K562 (cell line): ENCODE measurements around the gene BPTF. TPM values are rescaled to one million over a fixed set of nuclear protein-coding genes. Genes with fewer than 3 reads are reported as not detected.

Source experiments
- ATAC-seq: fragments of 200-7000 bp; cut with Tn5 transposase; 3 replicates; pipeline ENCODE4 v1.9.1; 2020; ENCODE audit warnings: moderate library complexity
- BruUV-seq: library from RNA; stranded (reverse); fragments of 400-500 nt; replicated peaks from 2 replicates; lab custom pipeline; 2021; lab: Mats Ljungman, UMichigan
- CTCF ChIA-PET: fragments of 300-600 bp; formaldehyde crosslinking; extraction: SDS; loops from one replicate; lab custom pipeline; 2021; ENCODE audit warnings: low intra/inter-chr PET ratio; lab: Yijun Ruan, JAX
- POLR2A ChIA-PET: fragments of 300-600, 350-650 bp; sonication (Branson Sonifier 250); formaldehyde crosslinking; extraction: SDS; loops from one replicate; lab custom pipeline; 2021; ENCODE audit warnings: antibody characterized with exemption, inconsistent platforms; lab: Yijun Ruan, JAX
- DNase-seq, 4 experiments: peaks; one replicate each; pipeline versions ENCODE4 v3.0.0 to v3.0.0-alpha.2; 2011 to 2018; ENCODE audit warnings: low spot score in 3 of 4, mixed read lengths in 3 of 4; ENCODE audit errors: extremely low read depth in 1 of 4
- FAIRE-seq: peaks from 2 replicates; lab custom pipeline; 2011; peaks lifted over from hg19 to GRCh38; lab: Jason Lieb, UNC
- H2AFZ ChIP-seq: 2 replicates; pipeline ENCODE4 v1.6.0; 2011; ENCODE audit warnings: low read depth, low read length, control low read depth, inconsistent platforms
- H3K27ac ChIP-seq: fragments of 200-600 bp; 3 replicates; pipeline ENCODE4 v1.8.0; 2011; ENCODE audit warnings: low read depth, mild to moderate bottlenecking, control low read depth, inconsistent platforms, low read length, moderate library complexity, mixed read lengths; ENCODE audit errors: extremely low read depth
- H3K27me3 ChIP-seq, 2 experiments: fragments of 300-600 bp in 1 of 2; 2 replicates in 1 of 2; 3 replicates in 1 of 2; pipeline versions ENCODE4 v1.6.0 to v1.8.0; 2011; ENCODE audit warnings: inconsistent platforms in 2 of 2, low read length in 2 of 2, mild to moderate bottlenecking in 1 of 2, mixed read lengths in 1 of 2, moderate library complexity in 1 of 2; ENCODE audit not compliant: control insufficient read depth in 2 of 2, insufficient read depth in 2 of 2
- H3K36me3 ChIP-seq: fragments of 300-600 bp; 3 replicates; pipeline ENCODE4 v1.8.0; 2011; ENCODE audit warnings: mild to moderate bottlenecking, low read length, inconsistent platforms; ENCODE audit not compliant: control insufficient read depth, insufficient read depth
- H3K4me1 ChIP-seq, 2 experiments: fragments of 200-600 bp in 1 of 2; replicated peaks in 1 of 2; 2 replicates in 1 of 2; 3 replicates in 1 of 2; pipeline versions ENCODE4 v1.5.1 to v1.8.0; 2011; ENCODE audit warnings: inconsistent platforms in 2 of 2, low read length in 2 of 2, mild to moderate bottlenecking in 1 of 2, mixed read lengths in 1 of 2, moderate library complexity in 1 of 2; ENCODE audit not compliant: control insufficient read depth in 2 of 2, insufficient read depth in 2 of 2
- H3K4me2 ChIP-seq: 2 replicates; pipeline ENCODE4 v1.6.1; 2011; ENCODE audit warnings: low read length, control low read depth, inconsistent platforms, mixed read lengths; ENCODE audit not compliant: insufficient read depth
- H3K4me3 ChIP-seq: fragments of 200-600 bp; sonication (generic), shearing (Covaris generic); 2 replicates; pipeline ENCODE4 v1.5.1; 2016; ENCODE audit warnings: control low read depth, inconsistent platforms
- H3K79me2 ChIP-seq: fragments of 200-600 bp; 3 replicates; pipeline ENCODE4 v1.8.0; 2011; ENCODE audit warnings: low read length, inconsistent platforms; ENCODE audit not compliant: control insufficient read depth, insufficient read depth
- H3K9ac ChIP-seq, 2 experiments: 2 replicates each; pipeline versions ENCODE4 v1.6.0 to v1.6.1; 2011; ENCODE audit warnings: low read depth in 2 of 2, low read length in 2 of 2, control low read depth in 1 of 2, inconsistent platforms in 1 of 2, mild to moderate bottlenecking in 1 of 2, mixed read lengths in 1 of 2; ENCODE audit not compliant: insufficient read depth in 1 of 2
- H3K9me1 ChIP-seq: one replicate; pipeline ENCODE4 v1.6.0; 2011; ENCODE audit warnings: inconsistent platforms, mild to moderate bottlenecking, low read length, moderate library complexity; ENCODE audit not compliant: control insufficient read depth, insufficient read depth
- H3K9me3 ChIP-seq: replicated peaks from 2 replicates; pipeline ENCODE4 v1.5.1; 2011; ENCODE audit warnings: low read depth, low read length, inconsistent platforms; ENCODE audit not compliant: control insufficient read depth, insufficient read depth
- H4K20me1 ChIP-seq: replicated peaks from 2 replicates; pipeline ENCODE4 v1.6.1; 2011; ENCODE audit warnings: low read length, inconsistent platforms, mixed read lengths; ENCODE audit not compliant: control insufficient read depth, insufficient read depth
- MAZ ChIP-seq, 2 experiments: fragments of 450-650 bp in 1 of 2; sonication (generic) in 1 of 2; formaldehyde crosslinking; IDR thresholded peaks in 1 of 2; conservative IDR thresholded peaks in 1 of 2; 2 replicates each; pipeline versions ENCODE4 v1.4.0 to v1.5.0; 2020; ENCODE audit warnings: mild to moderate bottlenecking in 1 of 2, missing genetic modification reagents in 1 of 2
- SIN3B ChIP-seq: fragments of 450-650 bp; IDR thresholded peaks from 2 replicates; pipeline ENCODE4 v1.6.1; 2017; ENCODE audit warnings: low read depth, mild to moderate bottlenecking, moderate library complexity
- ZBTB11 ChIP-seq, 3 experiments: fragments of 200-800 bp in 1 of 3; fragments of 250-450 bp in 1 of 3; fragments of 450-650 bp in 1 of 3; sonication (Bioruptor Pico) in 1 of 3; sonication (Bioruptor generic) in 1 of 3; formaldehyde crosslinking in 1 of 3; IDR thresholded peaks; 2 replicates each; pipeline versions ENCODE4 v1.6.1 to v1.8.0; 2016 to 2022; ENCODE audit warnings: mild to moderate bottlenecking in 2 of 3, missing genetic modification characterization in 2 of 3, missing compliant biosample characterization in 1 of 3, moderate library complexity in 1 of 3
- WGBS: fragments of 100-300 bp; shearing (Covaris generic); methylation state at CpG from one replicate; pipeline ENCODE4 v1.1.6; 2016; ENCODE audit warnings: low coverage, mixed read lengths; ENCODE audit not compliant: insufficient coverage; ENCODE audit errors: missing lambda C conversion rate; 5-methylcytosine and 5-hydroxymethylcytosine counted together
- in situ Hi-C: fragments of 300-500 bp; cut with MboI; formaldehyde crosslinking; loops from 4 replicates; pipeline ENCODE4 v1.15.0; 2018; ENCODE audit warnings: inconsistent platforms, mixed read lengths
- intact Hi-C: fragments of 100-400 bp; cut with micrococcal nuclease; formaldehyde crosslinking; loops from 2 replicates; pipeline ENCODE4 v1.14.2; 2022
- polyA plus RNA-seq, 8 experiments: library from polyadenylated mRNA; depleted of rRNA in 4 of 8; stranded (reverse) in 5 of 8; unstranded in 3 of 8; fragments of >200 nt; fragmentation: Nextera tagmentation in 2 of 8; fragmentation: Illumina TruSeq in 1 of 8; extraction: Ambion mirVana in 2 of 8; extraction: Trizol in 1 of 8; gene quantifications; 2 replicates each; pipeline versions ENCODE4 v1.2.1 to v1.2.3, GENCODE V29; 2011 to 2014; ENCODE audit warnings: inconsistent platforms in 1 of 8, missing spikeins in 1 of 8
- total RNA-seq, 7 experiments: library from RNA; depleted of rRNA in 6 of 7; stranded (reverse); fragments of >200 nt in 6 of 7; fragmentation: Illumina TruSeq in 2 of 7; extraction: Trizol in 2 of 7; gene quantifications; 2 replicates each; pipeline versions ENCODE4 v1.2.1 to v1.2.3, GENCODE V29; 2011 to 2021; ENCODE audit warnings: low replicate concordance in 1 of 7

BPTF gene
- total and polyA plus RNA-seq, 9 of the 15 experiments (the other 6 are each of a cell fraction or from before 2014, with no cell fraction given): 12.5 to 52.1 (median 26.9) TPM

GRCh38 chr17:67867591-67867990 is 42.3 kb downstream of the BPTF start:
- H3K36me3 ChIP-seq: peaks cover 25% of the 10 kb centered on the region
- 63% methylated on average over 4 of the region's 4 CpGs for WGBS
- H3K4me2 ChIP-seq: no peak overlapping the region
- TF ChIP-seq MAZ (CRISPR knock-in tag; conservative IDR thresholded peaks at IDR 0.05 in 1 of 2, IDR thresholded peaks at IDR 0.05 in 1 of 2) (0 out of 4 replicates have a peak, but pooled peaks of 1 of the 2 experiments have one; percentile 23), ZBTB11 (CRISPR knock-in tag; IDR thresholded peaks at IDR 0.05) (0 out of 6 replicates have a peak, but pooled peaks of 1 of the 3 experiments have one; percentile 28), SIN3B (no peak)
- H3K9me3 ChIP-seq: no peaks in the 10 kb centered on the region
- ATAC-seq: no peak
- no peak overlapping the region for H3K4me3 ChIP-seq
- H3K9ac ChIP-seq: no peak overlapping the region
- H4K20me1 ChIP-seq: no peaks in the 10 kb centered on the region; the same call in 1 of the 2 replicates
- no peaks in the 10 kb centered on the region for H3K27me3 ChIP-seq
- CTCF ChIA-PET: no interaction called here
- in situ Hi-C loops: no loop called here
- DNase-seq: no peak
- H2AFZ ChIP-seq: no peak overlapping the region
- peaks cover 0 to 3% of the 10 kb centered on the region in 2 experiments; a peak in 1 of 5 replicates for H3K4me1 ChIP-seq
- H3K27ac ChIP-seq: no peak overlapping the region
- FAIRE-seq: no peak
- no TSS peak for BruUV-seq
- H3K79me2 ChIP-seq: peaks cover 52% of the 10 kb centered on the region
- POLR2A ChIA-PET: no interaction called here
- intact Hi-C loops: no loop called here
- H3K9me1 ChIP-seq: no peaks in the 10 kb centered on the region
